Measurements from ENCODE around the gene RHCE.
"Not testable (repeated sequence)": the region's sequence is repeated elsewhere in the genome, so short reads cannot be mapped to it uniquely, and the experiment has no call there.

RHCE gene

DNA sequence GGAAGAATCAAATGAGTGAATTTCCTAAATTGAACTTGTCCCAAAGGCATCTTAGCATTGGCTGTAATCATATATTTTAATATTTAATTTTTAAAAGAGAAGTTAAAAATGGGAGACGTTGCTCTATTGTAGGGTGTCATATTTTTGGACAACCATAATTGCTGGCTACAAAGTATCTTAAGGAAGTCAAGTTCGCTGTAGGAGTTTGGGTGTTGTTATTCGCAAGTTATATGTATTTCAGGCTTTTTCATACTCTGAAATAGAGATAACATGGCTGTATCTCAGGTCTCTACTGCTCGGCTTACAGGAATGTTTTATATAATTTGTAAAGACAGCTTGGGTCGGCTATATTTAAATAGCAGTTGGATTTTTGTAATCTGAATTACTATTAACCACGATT is 81.6 kb downstream of the RHCE start:
- no peak for DNase-seq

DNA sequence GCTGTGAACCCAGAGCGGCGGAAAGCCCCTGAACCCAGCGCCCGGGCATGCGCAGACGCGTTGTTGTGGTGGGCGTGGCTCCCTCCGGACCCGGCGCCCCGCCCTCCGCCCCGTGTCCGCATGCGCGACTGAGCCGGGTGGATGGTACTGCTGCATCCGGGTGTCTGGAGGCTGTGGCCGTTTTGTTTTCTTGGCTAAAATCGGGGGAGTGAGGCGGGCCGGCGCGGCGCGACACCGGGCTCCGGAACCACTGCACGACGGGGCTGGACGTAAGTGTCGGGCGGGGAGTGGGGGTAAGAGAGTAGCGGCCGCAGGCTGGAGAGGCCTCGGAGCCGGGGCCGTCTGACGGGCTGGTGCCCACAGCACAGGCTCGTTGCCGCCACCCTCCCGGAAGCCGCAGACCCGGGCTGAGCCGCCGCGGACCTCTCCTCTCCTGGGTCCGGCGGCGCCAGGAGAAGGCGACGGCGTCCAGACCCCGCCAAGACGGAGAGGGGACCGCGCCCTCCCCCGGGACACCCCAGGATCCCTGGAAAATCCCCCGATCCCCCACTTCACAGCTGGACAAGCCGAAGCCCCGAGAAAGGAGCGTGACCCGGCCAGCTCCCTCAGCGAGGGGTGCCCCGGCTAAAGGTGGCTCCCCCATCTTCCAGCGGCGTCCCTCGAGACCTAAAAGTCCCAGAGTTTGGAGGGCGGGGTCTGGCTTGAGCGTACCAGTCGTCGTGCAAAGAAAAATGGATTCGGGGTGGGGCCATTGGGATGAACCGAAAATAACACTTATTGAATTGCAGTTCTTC is 82.2 kb downstream of the RHCE start, which contains the start of gene TMEM50A:
TSS of gene TMEM50A (plus strand) at position 147 of the 794 bp plus-strand sequence. CDS start 2,153 bp downstream, outside the sequence.
- peak; percentile 93 for DNase-seq

DNA sequence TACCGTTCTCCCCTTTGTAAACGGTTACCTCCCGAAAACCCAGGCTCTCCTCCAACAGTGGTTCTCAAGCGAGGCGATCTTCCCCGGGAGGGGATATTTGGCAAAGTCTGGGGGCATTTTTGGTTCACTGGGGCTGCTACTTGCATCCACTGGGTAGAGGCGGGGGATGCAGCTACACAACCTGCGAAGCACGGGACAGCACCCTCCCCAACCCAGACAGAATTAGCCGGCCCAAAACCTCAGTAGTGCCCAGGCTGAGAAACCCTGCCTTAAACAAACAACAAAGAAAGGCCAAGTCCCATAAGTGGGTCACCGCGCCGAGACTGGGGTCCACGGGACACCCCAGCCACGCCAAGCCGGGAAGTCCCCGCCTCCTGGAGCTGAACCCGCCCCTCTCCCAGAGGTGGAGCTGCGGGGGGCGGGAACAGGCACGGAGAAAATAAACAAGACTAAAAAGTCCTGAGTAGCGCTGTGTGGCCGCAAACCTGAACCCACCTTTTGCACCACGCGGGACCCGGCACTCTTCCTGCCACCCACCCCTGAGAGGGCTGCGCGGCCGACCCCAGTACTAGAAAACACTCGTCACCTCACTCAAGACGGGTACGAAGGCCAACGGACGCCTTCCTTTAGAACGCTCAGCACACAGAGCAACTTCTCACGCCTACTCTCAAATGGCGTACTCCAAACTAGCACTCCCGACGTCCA is 83.0 kb downstream of the RHCE start:
- DNase-seq = peak; percentile 58

DNA sequence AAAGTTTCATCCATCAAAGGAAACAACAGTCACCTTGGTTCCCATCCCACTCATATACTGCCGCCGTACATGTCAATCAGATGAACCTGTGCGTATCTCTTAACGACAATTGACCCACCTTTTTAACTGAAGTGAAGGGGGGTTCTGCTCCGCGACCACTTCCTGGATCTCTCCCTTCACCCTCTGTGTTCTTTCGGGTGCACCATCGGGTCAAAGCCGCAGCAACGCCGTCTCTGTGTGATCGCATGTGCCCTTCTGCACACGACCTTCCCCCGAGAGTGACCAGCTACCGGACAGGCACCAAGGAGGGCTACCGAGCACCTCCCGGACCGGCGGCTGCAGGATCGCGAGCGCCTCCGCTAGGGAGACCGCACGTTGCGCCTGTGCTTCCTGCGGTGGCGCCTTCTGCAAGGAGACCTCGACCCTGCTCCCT is 83.7 kb downstream of the RHCE start:
- peak; percentile 42 for DNase-seq

DNA sequence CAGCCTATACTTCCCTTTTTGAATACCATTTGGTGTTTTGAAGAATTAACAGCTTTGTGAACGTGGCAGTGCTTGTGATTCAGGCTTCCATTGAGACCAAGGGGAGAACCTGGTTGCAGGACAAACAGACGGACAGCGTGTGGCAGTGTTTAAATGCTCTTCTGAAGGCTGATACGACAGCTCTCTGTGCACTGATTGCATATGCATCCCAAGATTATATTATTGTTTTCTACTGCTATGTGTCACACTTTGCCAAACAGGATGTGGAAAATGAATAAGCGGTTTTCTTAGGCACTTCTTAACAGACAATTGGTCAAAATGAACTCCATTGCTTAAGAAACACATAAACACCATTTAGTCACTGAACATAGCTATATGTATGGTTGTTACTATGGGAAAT is 90.7 kb downstream of the RHCE start:
- DNase-seq = peak; percentile 24

DNA sequence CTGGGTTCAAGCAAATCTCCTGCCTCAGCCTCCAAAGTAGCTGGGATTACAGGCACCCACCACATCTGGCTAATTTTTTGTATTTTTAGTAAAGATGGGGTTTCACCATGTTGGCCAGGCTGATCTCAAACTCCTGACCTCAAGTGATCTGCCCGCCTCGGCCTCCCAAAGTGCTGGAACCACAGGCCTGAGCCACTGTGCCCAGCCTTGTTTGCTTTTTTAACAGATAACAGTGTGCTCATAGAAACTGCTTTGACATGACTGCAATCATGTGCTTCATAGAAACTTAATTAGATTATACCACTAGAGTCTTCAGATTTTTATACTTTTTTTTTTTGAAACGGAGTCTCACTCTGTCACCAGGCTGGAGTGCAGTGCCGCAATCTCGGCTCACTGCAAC is 91.3 kb downstream of the RHCE start:
- DNase-seq = not testable (repeated sequence)

DNA sequence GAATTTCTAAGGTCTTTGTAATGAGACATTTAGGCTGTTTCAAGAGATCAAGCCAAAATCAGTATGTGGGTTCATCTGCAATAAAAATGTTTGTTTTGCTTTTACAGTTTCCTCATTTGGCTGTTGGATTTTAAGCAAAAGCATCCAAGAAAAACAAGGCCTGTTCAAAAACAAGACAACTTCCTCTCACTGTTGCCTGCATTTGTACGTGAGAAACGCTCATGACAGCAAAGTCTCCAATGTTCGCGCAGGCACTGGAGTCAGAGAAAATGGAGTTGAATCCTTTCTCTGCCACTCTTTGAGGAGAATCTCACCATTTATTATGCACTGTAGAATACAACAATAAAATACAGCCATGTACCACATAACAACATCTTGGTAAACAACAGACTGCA is 91.8 kb downstream of the RHCE start:
- not testable (repeated sequence) for DNase-seq

DNA sequence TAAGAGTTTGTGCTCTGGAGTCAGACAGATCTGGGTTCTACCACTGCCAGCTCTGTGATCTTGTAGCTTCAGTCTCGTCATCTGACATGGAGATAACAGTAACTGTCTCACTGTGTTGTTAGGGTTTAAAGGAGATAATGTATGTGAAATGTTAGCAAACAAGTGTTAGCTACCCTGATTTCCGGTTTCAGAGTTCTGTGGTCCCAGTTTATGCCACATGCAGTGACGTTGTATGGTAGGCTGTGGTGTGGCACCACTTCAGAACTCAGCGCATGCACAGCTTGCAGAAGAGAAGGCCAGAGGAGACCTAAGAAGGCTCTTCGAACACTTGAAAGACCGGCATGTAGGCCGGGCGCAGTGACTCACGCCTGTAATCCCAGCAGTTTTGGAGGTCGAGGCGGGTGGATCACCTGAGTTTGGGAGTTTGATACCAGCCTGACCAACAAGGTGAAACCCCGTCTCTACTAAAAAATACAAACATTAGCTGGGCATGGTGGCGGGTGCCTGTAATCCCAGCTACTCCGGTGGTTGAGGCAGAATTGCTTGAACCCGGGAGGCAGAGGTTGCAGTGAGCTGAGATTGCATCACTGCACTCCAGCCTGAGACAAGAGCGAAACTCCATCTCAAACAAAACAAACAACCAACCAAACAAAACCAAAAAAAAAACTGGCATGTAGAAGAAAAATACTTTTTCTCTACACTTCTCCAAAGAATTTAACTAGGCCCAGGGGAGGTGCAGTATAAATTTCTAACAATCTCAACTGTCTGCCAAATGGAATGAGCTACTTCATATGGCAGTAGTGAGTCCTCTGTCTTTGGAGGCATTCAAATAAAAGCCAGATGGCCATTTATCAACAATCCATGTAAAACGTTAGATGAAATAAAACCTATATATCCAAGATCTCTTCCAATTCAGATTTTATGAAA is 92.5 kb downstream of the RHCE start:
- not testable (repeated sequence) for DNase-seq

DNA sequence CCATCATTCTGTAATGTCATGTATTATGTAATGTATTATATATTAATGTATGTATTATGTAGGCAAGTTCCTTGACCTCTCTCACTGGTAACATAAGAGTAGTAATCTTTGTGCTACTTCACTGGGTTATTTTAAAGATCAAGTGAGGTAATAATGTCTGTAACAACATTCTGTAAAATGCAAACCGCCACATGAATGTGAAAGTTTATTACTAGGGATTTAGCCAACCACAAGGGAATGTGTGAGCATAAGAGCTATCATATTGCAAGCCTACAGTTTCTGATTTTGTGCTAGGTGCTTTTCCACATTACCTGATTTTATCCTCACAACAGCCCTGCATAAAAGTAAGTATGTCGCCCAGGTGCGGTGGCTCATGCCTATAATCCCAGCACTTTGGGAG is 96.2 kb downstream of the RHCE start:
- DNase-seq = not testable (repeated sequence)

DNA sequence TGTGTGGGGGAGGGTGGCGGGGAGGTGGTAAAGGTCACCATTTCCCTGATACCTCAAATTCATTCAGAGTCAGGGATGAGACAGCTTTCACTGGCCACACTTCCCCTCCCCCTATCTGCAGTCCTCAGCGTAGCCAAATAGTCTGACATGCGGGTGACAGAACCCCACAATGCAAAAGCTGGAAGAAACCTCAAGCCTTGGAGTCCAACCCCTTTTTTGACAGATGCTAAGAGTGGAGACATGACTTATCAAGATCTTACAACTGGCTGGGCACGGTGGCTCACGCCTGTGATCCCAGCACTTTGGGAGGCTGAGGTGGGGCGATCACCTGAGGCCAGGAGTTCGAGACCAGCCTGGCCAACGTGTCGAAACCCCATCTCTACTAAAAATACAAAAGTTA is 98.5 kb downstream of the RHCE start:
- DNase-seq = not testable (repeated sequence)

DNA sequence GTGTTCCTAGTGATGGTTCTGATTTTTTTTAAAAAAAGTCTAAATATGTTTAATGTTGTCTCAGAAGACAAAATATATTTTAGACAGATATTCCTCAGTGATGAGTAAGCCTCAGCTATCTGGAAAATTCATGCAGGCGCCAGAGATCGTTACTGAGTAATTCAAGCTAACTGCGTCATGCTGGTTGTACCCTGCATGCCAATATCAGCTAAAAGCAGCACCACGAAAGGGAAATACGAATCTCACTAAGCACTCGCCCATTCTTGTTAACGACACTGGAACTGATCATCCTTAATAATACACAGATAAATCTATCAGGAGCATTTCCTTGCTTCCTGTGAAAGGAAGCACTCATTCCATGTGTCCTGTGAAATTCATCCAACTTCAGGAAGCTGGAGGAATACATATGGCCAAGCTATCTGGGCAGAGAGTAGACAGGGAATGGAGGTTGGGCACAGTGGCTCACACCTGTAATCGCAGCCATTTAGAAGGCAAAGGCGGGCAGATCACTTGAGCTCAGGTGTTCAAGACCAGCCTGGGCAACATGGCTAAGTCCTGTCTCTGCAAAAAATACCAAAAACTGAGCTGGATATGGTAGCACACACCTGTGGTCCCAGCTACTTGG is 100.2 kb downstream of the RHCE start:
- not testable (repeated sequence) for DNase-seq

DNA sequence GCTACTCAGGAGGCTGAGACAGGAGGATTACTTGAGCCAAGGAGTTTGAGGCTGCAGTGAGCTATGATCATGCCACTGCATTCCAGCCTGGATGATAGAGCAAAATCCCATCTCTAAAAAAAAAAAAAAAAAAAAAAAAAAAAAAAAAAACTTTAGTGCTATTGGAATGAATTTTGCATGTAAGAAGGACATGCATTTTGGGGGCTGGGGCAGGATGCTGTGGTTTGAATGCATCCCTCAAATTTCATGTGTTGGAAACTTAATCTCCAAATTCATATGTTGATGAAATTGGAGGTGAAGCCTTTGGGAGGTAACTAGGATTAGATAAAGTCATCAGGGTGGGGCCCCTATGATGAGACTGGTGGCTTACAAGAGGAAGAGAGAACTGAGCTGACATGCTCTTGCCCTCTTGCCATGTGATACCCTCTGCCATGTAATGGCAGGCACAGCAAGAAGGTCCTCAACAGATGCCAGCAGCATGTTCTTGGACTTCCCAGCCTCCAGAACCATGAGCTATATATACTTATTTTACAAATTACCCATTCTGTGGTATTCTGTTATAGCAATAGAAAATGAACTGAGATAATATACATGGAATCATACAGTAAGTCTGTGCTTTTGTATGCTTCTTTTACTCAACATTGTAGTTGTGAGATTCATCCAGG is 107.7 kb downstream of the RHCE start:
- DNase-seq = not testable (repeated sequence)
